Mesothelial cell of epicardium (in vitro differentiated cells): ENCODE measurements around the gene SMAD6. TPM values are rescaled to one million over a fixed set of nuclear protein-coding genes. Genes with fewer than 3 reads are reported as not detected.

Experiments
- DNase-seq, 2 experiments: peaks; one replicate each; pipeline ENCODE4 v3.0.0; 2021; ENCODE audit warnings: low spot score in 2 of 2; ENCODE audit not compliant: unreplicated experiment in 2 of 2
- H3K27ac Mint-ChIP-seq: 2 replicates; pipeline ENCODE4 v1.8.0; 2021; ENCODE audit warnings: mixed read lengths
- H3K27me3 Mint-ChIP-seq: 2 replicates; pipeline ENCODE4 v1.8.0; 2021; ENCODE audit warnings: low read depth, mixed read lengths
- H3K36me3 Mint-ChIP-seq: 2 replicates; pipeline ENCODE4 v1.8.0; 2021; ENCODE audit warnings: mixed read lengths
- H3K4me1 Mint-ChIP-seq: 2 replicates; pipeline ENCODE4 v1.8.0; 2021; ENCODE audit warnings: mixed read lengths
- H3K4me3 Mint-ChIP-seq: 2 replicates; pipeline ENCODE4 v1.8.0; 2021; ENCODE audit warnings: mild to moderate bottlenecking, moderate library complexity, mixed read lengths
- H3K9me3 Mint-ChIP-seq: 2 replicates; pipeline ENCODE4 v1.8.0; 2021; ENCODE audit warnings: mixed read lengths
- CTCF ChIP-seq: fragments of 200-600 bp; sonication (generic); IDR thresholded peaks from one replicate; pipeline ENCODE4 v1.5.0; 2021; ENCODE audit warnings: antibody characterized with exemption; ENCODE audit not compliant: unreplicated experiment
- total RNA-seq: library from RNA; stranded (reverse); gene quantifications from 3 replicates; pipeline ENCODE4 v1.2.1, GENCODE V29; 2021

Gene SMAD6
- total RNA-seq, 1 donor from 2014 or later = 176 TPM

GRCh38 chr15:66654739-66655375, 47.2 kb upstream of the SMAD6 start:
- Mint-ChIP-seq H3K36me3 (no peaks in the 10 kb centered on the region), H3K27me3 (no peaks in the 10 kb centered on the region), H3K27ac (peak overlapping the region; percentile 95), H3K4me1 (peaks cover 66% of the 10 kb centered on the region), H3K9me3 (no peaks in the 10 kb centered on the region), H3K4me3 (peak overlapping the region; percentile 46)
- no peak for TF ChIP-seq CTCF
- no peak for DNase-seq

GRCh38 chr15:66655511-66655910, 46.5 kb upstream of the SMAD6 start:
- H3K4me3 Mint-ChIP-seq = peak overlapping the region; percentile 46
- no peak for TF ChIP-seq CTCF
- peaks cover 60% of the 10 kb centered on the region for H3K4me1 Mint-ChIP-seq
- H3K9me3 Mint-ChIP-seq = no peaks in the 10 kb centered on the region
- H3K27me3 Mint-ChIP-seq = no peaks in the 10 kb centered on the region
- peak overlapping the region; percentile 95 for H3K27ac Mint-ChIP-seq
- no peaks in the 10 kb centered on the region for H3K36me3 Mint-ChIP-seq
- DNase-seq = no peak

- DNase-seq = no peak
- Mint-ChIP-seq H3K4me3 (peak overlapping the region; percentile 0), H3K27ac (peak overlapping the region; percentile 95), H3K9me3 (no peaks in the 10 kb centered on the region), H3K27me3 (no peaks in the 10 kb centered on the region), H3K4me1 (peaks cover 60% of the 10 kb centered on the region), H3K36me3 (no peaks in the 10 kb centered on the region)
- TF ChIP-seq CTCF = no peak
These were observed 46.0 kb upstream of the SMAD6 start for GRCh38 chr15:66655997-66656396.

GRCh38 chr15:66657185-66658020, 44.6 kb upstream of the SMAD6 start:
- Mint-ChIP-seq H3K4me1 (peaks cover 57% of the 10 kb centered on the region), H3K27ac (peak overlapping the region; percentile 95), H3K9me3 (no peaks in the 10 kb centered on the region), H3K27me3 (no peaks in the 10 kb centered on the region), H3K36me3 (no peaks in the 10 kb centered on the region), H3K4me3 (no peak overlapping the region)
- no peak for TF ChIP-seq CTCF
- DNase-seq = no peak

- H3K27me3 Mint-ChIP-seq = no peaks in the 10 kb centered on the region
- no peaks in the 10 kb centered on the region for H3K9me3 Mint-ChIP-seq
- H3K36me3 Mint-ChIP-seq = no peaks in the 10 kb centered on the region
- TF ChIP-seq CTCF = no peak
- H3K4me3 Mint-ChIP-seq = no peak overlapping the region
- DNase-seq = no peak
- peaks cover 50% of the 10 kb centered on the region for H3K4me1 Mint-ChIP-seq
- peak overlapping the region; percentile 95 for H3K27ac Mint-ChIP-seq
These were observed 44.0 kb upstream of the SMAD6 start for GRCh38 chr15:66658044-66658443.
